Right ventricle myocardium superior (tissue), 1 donor: Measurements from ENCODE around the gene TSEN2. TPM values are rescaled to one million over a fixed set of nuclear protein-coding genes. Genes with fewer than 3 reads are reported as not detected.
A peak's percentile ranks its signal among the peaks of the same experiment; 100 is the strongest.
"Not testable (repeated sequence)": the region's sequence is repeated elsewhere in the genome, so short reads cannot be mapped to it uniquely, and the experiment has no call there.

Experiments
- ATAC-seq: fragments of 200-7000 bp; cut with Tn5 transposase; one replicate; pipeline ENCODE4 v1.9.1; 2020; ENCODE audit warnings: mild to moderate bottlenecking; ENCODE audit not compliant: poor library complexity
- DNase-seq: peaks from one replicate; pipeline ENCODE4 v3.0.0-alpha.2; 2020
- intact Hi-C: fragments of 100-400 bp; cut with DNase I; formaldehyde crosslinking; loops from one replicate; pipeline ENCODE4 v1.11.2; 2022
- total RNA-seq: library from RNA; stranded (reverse); fragmentation: NEBNext Ultra II Directional; extraction: Animal tissue kit (Norgen Biotek cat#: 25700); gene quantifications from one replicate; pipeline ENCODE4 v1.2.1, GENCODE V29; 2021
- donor health status: DM: no; HTN: yes; CAD: no; lungs with severe emphysema.

The TSEN2 gene
- total RNA-seq, 1 donor from 2014 or later: 24.6 TPM

DNA sequence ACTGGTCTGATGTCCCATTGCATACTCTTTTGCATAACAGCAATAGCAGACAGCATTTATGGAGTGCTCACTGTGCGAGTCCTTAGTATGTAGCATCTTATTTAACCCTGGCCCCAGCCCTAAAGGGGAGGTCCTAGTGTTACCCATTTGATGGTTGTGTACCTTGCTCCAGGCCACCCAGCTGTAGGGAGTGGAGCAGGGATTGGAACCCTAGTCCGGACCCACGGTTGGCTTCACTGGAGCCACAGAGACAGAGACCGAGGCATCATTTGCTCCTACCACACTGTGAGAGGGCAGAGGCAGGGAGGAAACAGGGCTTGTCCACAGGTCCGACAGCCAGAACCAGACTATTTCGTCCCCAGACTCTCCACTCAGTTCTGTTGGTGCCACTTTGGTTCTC is 16.0 kb upstream of the TSEN2 start:
- intact Hi-C loops: no loop called here
- DNase-seq (no peak), ATAC-seq (no peak)

DNA sequence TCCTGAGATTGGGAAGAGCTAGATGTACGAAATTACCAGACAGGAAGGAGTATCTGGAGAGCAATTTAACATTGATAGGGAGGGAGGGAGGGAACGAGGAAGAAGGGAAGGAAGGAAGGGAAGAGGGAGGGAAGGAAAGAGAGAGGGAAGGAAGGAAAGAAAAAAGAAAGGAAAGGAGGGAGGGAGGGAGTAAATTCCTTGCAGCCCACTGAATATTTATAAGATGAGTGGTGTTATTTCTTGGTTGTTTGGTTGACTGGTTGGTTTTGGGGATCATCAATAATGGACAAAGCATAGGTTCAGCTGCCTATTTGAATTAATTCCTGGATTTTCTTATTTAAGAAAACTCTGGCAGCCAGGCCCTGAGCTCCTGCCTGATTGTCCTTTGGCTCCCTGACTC is 15.5 kb upstream of the TSEN2 start:
- ATAC-seq: no peak
- intact Hi-C loops: no loop called here
- DNase-seq: no peak

DNA sequence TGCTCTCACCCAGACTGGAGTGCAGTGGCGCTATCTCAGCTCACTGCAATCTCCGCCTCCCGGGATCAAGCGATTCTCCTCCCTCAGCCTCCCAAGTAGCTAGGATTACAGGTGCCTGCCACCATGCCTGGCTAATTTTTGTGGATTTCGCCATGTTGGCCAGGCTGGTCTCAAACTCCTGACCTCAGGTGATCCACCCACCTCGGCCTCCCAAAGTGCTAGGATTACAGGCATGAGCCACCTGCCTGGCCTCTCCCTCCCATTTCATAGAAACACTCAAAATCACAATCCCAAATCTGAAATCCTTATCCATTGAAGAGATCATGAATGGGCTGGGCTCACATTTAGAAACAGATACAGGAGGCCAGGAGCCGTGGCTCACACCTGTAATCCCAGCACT is 15.1 kb upstream of the TSEN2 start:
- DNase-seq, intact Hi-C loops, ATAC-seq: not testable (repeated sequence)

DNA sequence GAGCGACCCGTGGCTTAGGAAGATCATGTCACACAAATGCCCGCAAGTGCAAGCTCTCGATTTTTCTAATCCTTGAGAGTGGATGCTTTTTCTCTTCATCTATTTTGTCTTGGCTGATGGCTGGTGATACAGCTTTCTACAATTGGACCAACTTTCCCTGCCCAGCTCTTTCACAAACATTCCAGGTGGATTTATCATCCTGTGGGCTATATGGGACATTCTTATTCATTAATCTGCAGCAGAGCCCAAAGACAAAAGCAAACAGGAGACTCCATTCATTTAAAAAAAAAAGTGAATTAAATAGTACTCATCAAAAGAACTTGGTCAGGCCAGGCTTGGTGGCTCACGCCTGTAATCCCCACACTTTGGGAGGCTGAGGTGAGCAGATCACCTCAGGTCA is 14.2 kb upstream of the TSEN2 start:
- intact Hi-C loops: loop anchor here (10.0 kb wide), 1 partner anchor 115 kb away; no protein-coding TSS in a partner anchor
- ATAC-seq (no peak), DNase-seq (no peak)

DNA sequence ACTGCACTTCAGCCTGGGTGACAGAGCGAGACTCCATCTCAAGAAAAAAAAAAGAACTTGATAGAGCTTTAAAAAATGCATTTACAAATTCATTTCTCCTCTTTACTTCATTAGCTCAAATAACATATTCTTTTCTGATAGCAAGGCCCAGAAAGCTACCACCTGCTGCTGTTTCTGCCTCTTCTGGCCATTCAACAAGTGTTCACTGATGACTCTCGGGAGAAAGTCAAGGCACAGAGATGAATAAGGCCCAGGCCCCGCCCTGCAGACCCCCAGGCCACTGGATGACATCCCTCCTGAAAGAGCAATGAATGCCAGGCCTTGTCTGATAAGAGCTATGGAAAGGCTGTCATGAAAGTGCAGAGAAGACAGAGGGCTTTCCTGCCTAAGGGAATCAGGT is 13.6 kb upstream of the TSEN2 start:
- intact Hi-C loops: loop anchor here (10.0 kb wide), 1 partner anchor 116 kb away; no protein-coding TSS in a partner anchor
- DNase-seq: no peak
- no peak for ATAC-seq

DNA sequence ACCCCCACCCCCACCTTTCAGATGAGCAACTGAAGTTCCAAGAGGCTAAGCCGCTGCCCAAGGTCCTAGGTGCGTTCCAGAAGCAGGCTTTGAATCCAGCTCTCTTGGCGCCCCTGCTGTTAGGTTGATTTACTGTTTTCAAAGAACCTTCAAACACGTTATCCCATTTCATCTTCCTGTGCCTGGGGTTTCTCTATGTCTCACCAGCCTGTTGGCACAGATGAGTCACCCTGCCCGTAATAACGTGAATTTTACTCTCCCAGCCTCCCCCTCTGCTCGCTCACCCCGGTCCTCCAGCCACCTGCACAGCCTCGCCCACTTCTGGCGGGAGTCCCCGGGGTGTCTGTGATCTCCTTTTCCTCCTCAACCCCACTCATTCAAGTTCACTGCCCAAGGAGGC is 13.0 kb upstream of the TSEN2 start:
- DNase-seq (no peak), ATAC-seq (no peak)
- intact Hi-C loops: loop anchor here (10.0 kb wide), 1 partner anchor 116 kb away; no protein-coding TSS in a partner anchor

DNA sequence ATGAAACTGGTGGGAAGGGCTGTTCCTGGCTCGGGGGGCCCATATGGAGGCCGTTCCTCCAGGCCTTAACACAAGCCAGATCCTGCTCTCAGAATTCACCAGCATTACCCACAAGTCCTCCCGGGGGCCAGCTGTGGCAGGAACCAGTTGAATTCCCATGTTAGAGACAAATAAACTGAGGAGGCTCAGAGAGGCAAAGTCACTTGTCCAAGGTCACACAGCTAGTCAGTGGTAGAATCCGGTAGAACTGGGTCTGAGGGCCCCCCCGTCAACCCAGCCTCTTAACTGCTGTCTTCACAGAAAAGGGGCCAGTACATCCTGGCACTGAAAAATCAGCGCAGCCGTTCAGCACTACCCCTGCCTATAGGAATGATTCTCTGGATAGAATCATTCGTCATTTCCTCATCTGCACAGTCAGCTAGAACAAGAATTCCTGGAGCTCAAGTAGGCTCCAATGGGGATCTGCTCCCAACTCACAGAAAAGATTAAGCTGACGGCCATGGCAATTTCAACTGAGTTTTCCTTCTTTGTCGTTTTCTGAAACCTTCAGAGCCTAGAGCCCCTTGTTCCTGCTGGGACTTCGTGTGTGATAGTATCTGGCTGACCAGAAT is 12.2 kb upstream of the TSEN2 start:
- no peak for DNase-seq
- intact Hi-C loops: loop anchor here (10.0 kb wide), 1 partner anchor 117 kb away; no protein-coding TSS in a partner anchor

DNA sequence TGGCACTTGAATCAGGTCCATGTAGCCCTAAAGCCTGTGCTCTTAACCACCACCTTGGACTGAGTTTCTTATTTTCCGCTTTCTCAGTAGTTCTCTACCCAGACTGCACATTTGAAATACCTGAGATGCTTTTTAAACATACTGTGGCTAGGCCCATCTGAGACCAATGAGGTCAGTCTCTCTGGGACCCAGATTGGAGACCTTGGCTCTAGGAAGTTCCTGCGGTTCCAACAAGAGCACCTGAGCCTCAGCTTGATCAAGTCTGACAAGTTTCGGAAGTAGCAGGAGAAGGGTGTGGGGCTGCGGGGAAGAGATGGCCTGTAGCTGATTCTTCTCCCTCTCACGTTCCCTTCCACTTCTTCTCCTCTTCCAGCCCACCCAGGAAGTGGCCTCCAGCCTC is 11.5 kb upstream of the TSEN2 start:
- intact Hi-C loops: loop anchor here (10.0 kb wide), 1 partner anchor 118 kb away; no protein-coding TSS in a partner anchor
- ATAC-seq (no peak), DNase-seq (no peak)

More for the DNA sequence above, 12.2 kb upstream of the TSEN2 start:
- no peak for ATAC-seq

DNA sequence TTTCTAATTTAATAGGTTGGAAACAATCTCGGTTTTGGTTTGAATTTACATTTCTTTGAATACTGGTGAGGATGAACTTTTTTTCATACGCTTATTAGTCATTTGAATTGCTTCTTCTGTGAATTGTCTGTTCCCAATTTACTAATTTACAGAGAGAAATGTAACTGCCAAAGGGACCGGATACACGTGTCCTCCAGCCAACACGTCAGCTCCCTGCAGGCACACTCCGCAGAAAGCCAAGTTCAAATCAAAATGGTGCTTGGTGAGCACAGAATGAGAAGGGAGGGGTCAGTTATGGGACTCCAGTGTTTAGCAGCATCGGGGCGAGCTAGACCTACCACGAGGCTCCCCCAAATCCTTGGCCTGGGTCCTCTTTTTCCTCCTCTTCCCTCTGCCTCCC is 10.8 kb upstream of the TSEN2 start:
- intact Hi-C loops: loop anchor here (10.0 kb wide), 1 partner anchor 119 kb away; no protein-coding TSS in a partner anchor
- no peak for ATAC-seq
- no peak for DNase-seq

DNA sequence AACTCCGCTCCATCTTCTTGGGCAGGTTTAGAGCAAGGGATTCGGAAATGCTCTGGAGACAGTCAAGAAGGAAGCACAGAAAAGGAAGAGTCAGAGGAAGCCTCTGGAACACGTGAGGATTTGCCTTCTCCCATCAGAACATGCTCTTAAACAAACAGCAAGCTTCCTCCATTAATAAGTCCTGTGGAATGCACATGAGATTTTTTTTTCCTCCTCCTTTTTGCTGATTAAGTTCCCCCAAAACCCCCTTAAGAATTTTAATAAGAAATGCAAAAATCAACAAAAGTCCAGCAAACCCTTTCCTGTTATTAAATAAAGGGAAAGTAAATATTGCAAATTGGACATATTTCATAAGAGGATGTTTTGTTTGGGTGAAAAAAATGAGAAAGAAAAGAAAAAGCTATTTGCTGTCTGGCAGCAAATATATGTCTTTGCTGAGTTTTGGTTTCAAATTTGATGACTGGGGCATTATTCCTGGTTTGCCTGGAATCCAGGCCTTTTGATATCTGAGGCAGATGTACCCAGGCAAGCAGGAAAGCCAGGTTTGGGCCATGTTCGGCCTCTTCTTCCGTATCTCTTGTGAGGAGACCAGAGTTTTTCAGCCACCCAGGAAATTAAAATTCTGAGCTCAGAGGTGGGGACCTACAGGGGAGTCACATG is 7.9 kb upstream of the TSEN2 start:
- ATAC-seq (no peak), DNase-seq (no peak)
- intact Hi-C loops: loop anchor here (5.0 to 10.0 kb wide), 2 partner anchors 122 to 299 kb away; no protein-coding TSS in a partner anchor

DNA sequence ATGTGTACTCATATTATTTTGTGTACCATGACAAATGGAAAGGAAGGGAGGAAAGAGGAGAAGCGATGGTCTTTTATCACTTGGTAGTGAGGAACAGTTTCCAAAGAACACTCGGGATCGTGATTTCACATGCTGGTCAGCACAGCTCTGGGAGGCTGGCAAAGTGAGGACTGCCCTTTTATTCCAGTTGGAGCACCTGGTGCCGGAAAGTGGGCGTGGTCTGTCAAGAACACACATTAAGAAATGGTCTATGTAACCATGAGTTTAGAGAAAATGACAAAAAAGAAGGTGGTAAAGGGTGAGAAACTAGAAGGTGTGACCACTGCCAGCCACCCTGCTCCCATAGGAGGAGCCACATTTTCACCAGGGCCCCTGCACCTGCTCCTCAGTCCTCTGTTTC is 7.0 kb upstream of the TSEN2 start:
- ATAC-seq: no peak
- DNase-seq: no peak
- intact Hi-C loops: loop anchor here (5.0 to 10.0 kb wide), 2 partner anchors 122 to 300 kb away; no protein-coding TSS in a partner anchor

DNA sequence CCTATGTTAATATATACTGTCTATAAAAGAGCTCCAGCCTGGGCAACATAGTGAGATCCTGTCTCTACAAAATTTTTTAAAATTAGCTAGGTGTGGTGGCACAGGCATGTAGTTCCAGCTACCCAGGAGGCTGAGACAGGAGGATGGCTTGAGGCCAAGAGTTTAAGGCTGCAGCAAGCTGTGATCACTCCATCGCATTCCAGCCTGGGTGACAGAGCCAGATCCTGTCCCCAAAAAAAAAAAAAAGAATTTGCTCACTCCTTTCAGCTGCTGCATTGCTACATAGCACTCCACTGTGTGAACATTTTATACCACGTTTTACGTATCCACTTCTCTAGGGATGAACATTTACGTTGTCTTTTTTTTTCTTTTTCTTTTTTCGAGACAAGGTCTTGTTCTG is 6.0 kb upstream of the TSEN2 start:
- no peak for ATAC-seq
- no peak for DNase-seq
- intact Hi-C loops: loop anchor here (2.0 to 10.0 kb wide), 3 partner anchors 124 to 340 kb away; no protein-coding TSS in a partner anchor

DNA sequence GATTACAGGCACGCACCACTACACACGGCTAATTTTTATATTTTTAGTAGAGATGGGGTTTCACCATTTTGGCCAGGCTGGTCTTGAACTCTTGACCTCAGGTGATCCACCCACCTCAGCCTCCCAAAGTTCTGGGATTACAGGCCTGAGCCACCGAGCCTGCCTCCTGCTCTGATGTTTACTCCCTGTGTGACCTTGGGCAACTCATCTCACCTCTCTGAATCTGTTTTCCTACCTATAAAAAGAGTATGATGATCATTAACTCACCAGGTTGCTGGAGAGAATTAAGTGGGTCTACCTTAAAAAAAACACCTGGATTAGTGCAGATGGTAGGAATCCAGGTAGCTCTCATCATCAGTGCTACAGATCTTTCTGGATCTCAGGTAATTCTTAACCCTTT is 5.1 kb upstream of the TSEN2 start:
- not testable (repeated sequence) for ATAC-seq, DNase-seq
- intact Hi-C loops: loop anchor here (2.0 to 10.0 kb wide), 3 partner anchors 124 to 340 kb away; no protein-coding TSS in a partner anchor

DNA sequence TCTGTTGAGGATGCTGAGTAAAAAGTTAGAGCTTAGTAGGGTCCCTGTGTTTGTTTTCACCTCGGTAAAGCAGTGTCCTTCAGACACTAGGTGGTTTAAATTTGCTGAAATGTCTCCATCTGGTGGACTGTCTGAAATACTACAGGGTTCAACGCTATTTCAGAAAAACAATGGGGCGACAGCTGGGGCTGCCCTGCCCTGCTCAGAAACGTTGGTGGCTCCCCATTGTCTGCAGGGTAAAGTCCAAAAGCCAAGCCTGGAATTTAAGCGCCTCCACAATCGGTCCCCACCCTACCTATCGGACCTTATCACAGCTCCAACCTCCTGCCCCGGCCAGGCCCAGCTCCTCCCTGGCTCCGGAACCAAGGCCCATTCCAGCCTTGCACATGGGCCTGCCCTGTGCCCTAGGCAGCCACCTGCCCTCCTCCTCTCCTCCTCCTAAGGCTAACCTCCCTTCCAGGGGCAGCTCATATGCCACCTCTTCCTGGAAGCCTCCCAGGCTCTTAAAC is 4.3 kb upstream of the TSEN2 start:
- intact Hi-C loops: loop anchor here (2.0 to 10.0 kb wide), 4 partner anchors 125 to 341 kb away; partner anchors contain the start of gene PPARG
- DNase-seq: peak; percentile 52
- peak; percentile 39 for ATAC-seq

DNA sequence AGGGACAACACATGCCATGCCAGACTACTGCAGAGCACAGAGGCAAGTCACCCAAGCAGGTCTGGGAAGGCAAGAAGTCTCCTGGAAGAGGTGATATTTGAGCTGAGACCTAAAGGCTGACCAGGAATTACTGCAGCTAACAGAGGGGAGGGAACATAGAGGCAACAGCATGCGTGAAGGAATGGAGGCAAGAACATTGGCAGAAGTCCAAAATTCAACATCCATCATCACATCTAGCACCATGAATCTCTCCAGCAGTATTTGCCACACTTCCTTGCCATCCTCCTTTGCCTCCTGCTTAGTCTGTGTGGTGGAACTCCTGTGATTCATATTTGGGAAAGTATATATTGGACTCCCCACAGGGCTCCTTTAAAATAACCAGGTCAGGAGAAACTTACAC is 870 bp upstream of the TSEN2 start:
- no peak for DNase-seq
- no peak for ATAC-seq
- intact Hi-C loops: loop anchor here (5.0 kb wide), 1 partner anchor 196 kb away; the partner anchor contains the start of gene PPARG

DNA sequence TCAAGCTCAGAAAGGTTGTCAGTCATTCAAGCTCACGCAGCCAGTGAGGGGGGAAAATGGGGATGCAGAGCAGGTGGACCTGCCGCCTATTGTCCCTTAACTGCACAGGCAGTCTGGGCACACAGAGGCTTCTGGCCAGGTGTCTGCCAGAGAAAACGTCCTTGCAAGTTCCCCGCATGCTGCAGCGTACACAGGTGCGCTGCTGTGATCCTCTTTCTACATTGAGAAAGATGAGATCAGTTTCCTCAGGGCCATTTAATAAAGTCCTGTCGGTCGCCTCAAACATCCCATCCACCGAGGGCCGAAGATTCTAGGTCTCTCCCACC is 445 bp upstream of the TSEN2 start:
- ATAC-seq: no peak
- peak; percentile 48 for DNase-seq
- intact Hi-C loops: loop anchor here (5.0 kb wide), 1 partner anchor 197 kb away; the partner anchor contains the start of gene PPARG

DNA sequence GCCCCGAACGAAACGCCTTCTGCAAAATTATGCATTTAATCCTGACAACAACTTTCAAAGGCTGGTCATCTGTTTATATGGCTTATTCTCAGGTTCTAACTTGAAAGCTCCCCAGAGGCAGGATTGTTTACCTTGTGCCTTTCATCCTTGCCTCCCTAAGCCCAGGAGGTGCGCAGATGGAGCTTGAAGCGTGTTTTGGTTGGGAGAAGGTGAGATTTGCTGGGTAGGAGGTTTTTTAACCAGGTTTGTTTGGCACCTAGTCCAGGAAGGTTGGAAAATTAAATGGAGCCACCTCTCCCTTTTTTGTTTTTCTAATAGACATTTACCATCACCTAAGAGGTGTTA is 675 bp downstream of the TSEN2 start:
- ATAC-seq (no peak), DNase-seq (no peak)
- intact Hi-C loops: loop anchor here (5.0 kb wide), 1 partner anchor 198 kb away; the partner anchor contains the start of gene PPARG

DNA sequence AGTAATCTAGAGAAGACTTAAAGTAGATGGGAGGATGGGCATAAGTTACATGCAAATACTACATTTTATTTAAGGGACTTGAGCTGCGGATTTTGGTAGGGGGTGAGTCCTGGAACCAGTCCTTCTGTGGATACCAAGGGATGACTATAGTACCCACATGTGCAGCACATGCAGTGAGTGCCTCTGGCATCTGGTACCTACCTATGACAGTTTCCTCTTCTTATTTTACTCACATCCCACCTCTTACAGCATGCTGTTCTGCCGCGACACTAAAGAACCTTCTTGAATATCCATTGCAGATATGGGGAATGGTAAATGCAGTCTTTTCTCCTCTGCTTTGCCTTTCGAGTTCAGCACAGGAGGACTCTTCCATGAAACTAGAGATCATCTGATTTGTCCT is 1.7 kb downstream of the TSEN2 start:
- DNase-seq: no peak
- intact Hi-C loops: no loop called here
- ATAC-seq: no peak

DNA sequence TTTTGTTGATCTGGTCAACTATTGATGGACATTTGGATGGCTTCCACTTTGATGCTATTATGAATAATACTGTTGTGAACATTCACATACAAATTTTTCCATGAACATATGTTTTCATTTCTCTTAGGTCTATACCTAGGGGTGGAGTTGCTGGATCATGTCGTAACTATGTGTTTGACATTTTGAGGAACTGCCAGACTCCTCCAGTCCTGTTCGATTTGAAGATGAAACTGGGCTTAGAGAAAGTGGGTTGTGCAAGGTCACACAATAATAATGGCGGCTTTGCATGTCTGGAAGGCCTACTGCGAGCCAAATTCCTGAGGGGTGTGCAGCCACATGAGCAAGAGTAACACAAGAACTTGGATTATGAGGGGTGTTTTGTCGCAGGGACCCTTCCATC is 2.6 kb downstream of the TSEN2 start:
- intact Hi-C loops: no loop called here
- no peak for ATAC-seq
- no peak for DNase-seq

DNA sequence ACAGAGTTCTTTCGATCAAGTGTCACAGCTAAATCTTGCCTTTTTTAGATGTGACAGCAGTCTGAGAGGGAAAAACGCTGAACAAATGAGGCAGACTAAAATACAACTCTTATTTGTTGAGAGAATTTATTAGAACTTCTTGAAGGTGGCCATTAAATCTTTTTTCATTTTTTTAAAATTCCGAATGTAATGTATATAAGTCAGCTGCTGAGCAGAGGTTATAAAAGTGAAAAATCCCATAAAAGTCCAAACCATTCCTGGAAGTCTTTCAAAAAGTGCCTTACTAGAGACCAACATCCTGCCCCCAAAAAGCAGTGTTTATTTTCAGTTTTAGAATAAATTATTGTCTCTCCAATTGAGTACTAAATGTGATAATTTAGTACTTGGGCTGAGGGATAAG is 3.1 kb downstream of the TSEN2 start:
- ATAC-seq (no peak), DNase-seq (no peak)
- intact Hi-C loops: no loop called here
